GM12878 (cell line): ENCODE measurements around the gene HOXD13. TPM values are rescaled to one million over a fixed set of nuclear protein-coding genes. Genes with fewer than 3 reads are reported as not detected.

ENCODE experiments used
- ATAC-seq: fragments of 200-7000 bp; cut with Tn5 transposase; 3 replicates; pipeline ENCODE4 v1.9.1; 2020; ENCODE audit warnings: mild to moderate bottlenecking, moderate library complexity
- BruUV-seq: library from RNA; stranded (reverse); fragments of 400-500 nt; replicated peaks from 2 replicates; lab custom pipeline; 2021; lab: Mats Ljungman, UMichigan
- CTCF ChIA-PET: fragments of 300-600 bp; sonication (Branson Sonifier 250); formaldehyde crosslinking; extraction: SDS; loops from one replicate; lab custom pipeline; 2021; ENCODE audit warnings: inconsistent platforms; lab: Yijun Ruan, JAX
- POLR2A ChIA-PET: fragments of 350-600 bp; formaldehyde crosslinking; extraction: SDS; loops from one replicate; lab custom pipeline; 2021; ENCODE audit warnings: inconsistent platforms; lab: Charles Lee
- RAD21 ChIA-PET: fragments of 300-600 bp; sonication (Branson Sonifier 250); formaldehyde crosslinking; loops from one replicate; lab custom pipeline; 2023; ENCODE audit warnings: antibody characterized with exemption; ENCODE audit not compliant: unreplicated experiment; lab: Charles Lee
- SMC1A ChIA-PET: fragments of 300-600 bp; sonication (Branson Sonifier 250); formaldehyde crosslinking; loops from one replicate; lab custom pipeline; 2023; ENCODE audit not compliant: unreplicated experiment, uncharacterized antibody; lab: Charles Lee
- DNase-seq: peaks from one replicate; pipeline ENCODE4 v3.0.0-alpha.2; 2011; ENCODE audit warnings: low read depth, low spot score
- FAIRE-seq: peaks from 3 replicates; lab custom pipeline; 2011; peaks lifted over from hg19 to GRCh38; lab: Jason Lieb, UNC
- H2AFZ ChIP-seq: 2 replicates; pipeline ENCODE4 v1.6.0; 2011; ENCODE audit warnings: low read depth, low read length, control low read depth; ENCODE audit not compliant: control insufficient read depth
- H3K27ac ChIP-seq: 2 replicates; pipeline ENCODE4 v1.5.1; 2011; ENCODE audit warnings: control low read depth; ENCODE audit not compliant: control insufficient read depth, insufficient read depth
- H3K27me3 ChIP-seq, 2 experiments: replicated peaks in 1 of 2; 2 replicates each; pipeline versions ENCODE4 v1.6.0 to v1.6.1; 2011; ENCODE audit warnings: low read length in 1 of 2; ENCODE audit not compliant: control insufficient read depth in 2 of 2, insufficient read depth in 2 of 2
- H3K36me3 ChIP-seq, 2 experiments: 2 replicates each; pipeline ENCODE4 v1.5.1; 2011; ENCODE audit warnings: low read length in 1 of 2; ENCODE audit not compliant: control insufficient read depth in 2 of 2, insufficient read depth in 2 of 2
- H3K4me1 ChIP-seq: 2 replicates; pipeline ENCODE4 v1.6.1; 2011; ENCODE audit warnings: mild to moderate bottlenecking, low read length, moderate library complexity, mixed read lengths; ENCODE audit not compliant: control insufficient read depth, insufficient read depth
- H3K4me2 ChIP-seq: 2 replicates; pipeline ENCODE4 v1.6.0; 2011; ENCODE audit warnings: control low read depth; ENCODE audit not compliant: control insufficient read depth, insufficient read depth
- H3K4me3 ChIP-seq: fragments of 200-600 bp; sonication (generic); 2 replicates; pipeline ENCODE4 v1.5.1; 2016
- H3K79me2 ChIP-seq: 2 replicates; pipeline ENCODE4 v1.6.0; 2011; ENCODE audit warnings: low read length; ENCODE audit not compliant: control insufficient read depth, insufficient read depth
- H3K9ac ChIP-seq: 2 replicates; pipeline ENCODE4 v1.8.0; 2011; ENCODE audit warnings: low read length, control low read depth, mixed read lengths; ENCODE audit not compliant: control insufficient read depth, insufficient read depth
- H3K9me3 ChIP-seq: replicated peaks from 3 replicates; pipeline ENCODE4 v1.5.1; 2011; ENCODE audit warnings: mild to moderate bottlenecking, low read length; ENCODE audit not compliant: control insufficient read depth, insufficient read depth
- H4K20me1 ChIP-seq: 2 replicates; pipeline ENCODE4 v1.6.0; 2011; ENCODE audit not compliant: control insufficient read depth, insufficient read depth
- BCL3 ChIP-seq: IDR thresholded peaks from 2 replicates; pipeline ENCODE4 v1.6.1; 2011; ENCODE audit warnings: borderline replicate concordance, low read depth, mild to moderate bottlenecking, moderate library complexity, low read length; ENCODE audit not compliant: insufficient read depth, poor library complexity, severe bottlenecking
- E4F1 ChIP-seq: fragments of 450-650 bp; IDR thresholded peaks from 2 replicates; pipeline ENCODE4 v1.6.1; 2018; ENCODE audit warnings: borderline replicate concordance, mild to moderate bottlenecking; ENCODE audit not compliant: partially characterized antibody
- PAX8 ChIP-seq: fragments of 450-650 bp; IDR thresholded peaks from 2 replicates; pipeline ENCODE4 v1.6.1; 2017; ENCODE audit warnings: mild to moderate bottlenecking, moderate library complexity
- PRDM15 ChIP-seq: fragments of 450-650 bp; formaldehyde crosslinking; IDR thresholded peaks from 2 replicates; pipeline ENCODE4 v1.4.0; 2020; ENCODE audit warnings: mild to moderate bottlenecking, moderate library complexity
- TAF1 ChIP-seq: IDR thresholded peaks from 2 replicates; pipeline ENCODE4 v1.6.1; 2011; ENCODE audit warnings: mild to moderate bottlenecking, low read depth, low read length, borderline replicate concordance
- ZNF207 ChIP-seq: fragments of 450-650 bp; IDR thresholded peaks from 2 replicates; pipeline ENCODE4 v1.6.1; 2014; ENCODE audit warnings: antibody characterized with exemption, mild to moderate bottlenecking, borderline replicate concordance
- WGBS: methylation state at CpG from one replicate; pipeline ENCODE4 v1.1.6; 2016; ENCODE audit warnings: low lambda C conversion rate; ENCODE audit not compliant: insufficient replicate concordance, insufficient coverage; ENCODE audit errors: missing lambda C conversion rate; 5-methylcytosine and 5-hydroxymethylcytosine counted together
- in situ Hi-C: fragments of 300-500 bp; cut with MboI; formaldehyde crosslinking; loops from 9 replicates; pipeline ENCODE4 v1.14.3; 2018; ENCODE audit warnings: mixed read lengths
- intact Hi-C: fragments of 100-400 bp; cut with micrococcal nuclease; formaldehyde crosslinking; loops from one replicate; pipeline ENCODE4 v1.14.2; 2022; ENCODE audit not compliant: unreplicated experiment
- polyA plus RNA-seq, 11 experiments: library from polyadenylated mRNA; depleted of rRNA in 4 of 11; unstranded in 6 of 11; stranded (reverse) in 5 of 11; fragments of >200 nt; fragmentation: Nextera tagmentation in 4 of 11; fragmentation: Illumina TruSeq in 1 of 11; extraction: Ambion mirVana in 4 of 11; extraction: Trizol in 1 of 11; gene quantifications; 1 replicate in 1 of 11; 2 replicates in 10 of 11; pipeline versions ENCODE4 v1.2.1 to v1.2.3, GENCODE V29; 2011 to 2016; ENCODE audit warnings: inconsistent platforms in 2 of 11, missing spikeins in 2 of 11, low read depth in 1 of 11
- total RNA-seq, 4 experiments: library from RNA; depleted of rRNA in 3 of 4; stranded (reverse); fragments of >200 nt in 3 of 4; fragmentation: Illumina TruSeq in 1 of 4; extraction: Trizol in 1 of 4; gene quantifications; 2 replicates each; pipeline versions ENCODE4 v1.2.1 to v1.2.3, GENCODE V29; 2013 to 2021
- TF ChIP-seq, protein P1 (sequence below): fragments of 450-650 bp; IDR thresholded peaks from 2 replicates; pipeline ENCODE4 v1.6.1; 2017; ENCODE audit warnings: mild to moderate bottlenecking, low read depth, inconsistent platforms; ENCODE audit not compliant: poor library complexity, severe bottlenecking
- TF ChIP-seq, protein P2 (sequence below): IDR thresholded peaks from 2 replicates; pipeline ENCODE4 v1.6.1; 2011; ENCODE audit warnings: mild to moderate bottlenecking, low read depth, low read length, moderate library complexity; ENCODE audit not compliant: insufficient replicate concordance

HOXD13 gene
- total and polyA plus RNA-seq, 10 of the 15 experiments (the other 5 are each of a cell fraction or from before 2014, with no cell fraction given) = not detected

GRCh38 chr2:176082824-176083751 is 9.4 kb upstream of the HOXD13 start:
- POLR2A ChIA-PET = no interaction called here
- Histone ChIP-seq H3K79me2 (no peaks in the 10 kb centered on the region), H3K4me1 (no peaks in the 10 kb centered on the region), H3K27me3 (peaks cover 5 to 18% of the 10 kb centered on the region in 2 experiments), H4K20me1 (no peaks in the 10 kb centered on the region), H3K9ac (no peak overlapping the region), H2AFZ (no peak overlapping the region), H3K4me2 (no peak overlapping the region), H3K27ac (no peak overlapping the region), H3K4me3 (no peak overlapping the region), H3K36me3 (no peaks in the 10 kb centered on the region), H3K9me3 (peaks cover 20% of the 10 kb centered on the region; the same call in 2 of the 3 replicates)
- no peak for DNase-seq
- WGBS = 57% methylated on average over 66 of the region's 66 CpGs
- in situ Hi-C loops (no loop called here), intact Hi-C loops (loop anchor here (10.0 kb wide), 1 partner anchor 198 kb away; no protein-coding TSS in a partner anchor)
- BruUV-seq = no TSS peak
- CTCF ChIA-PET = no interaction called here
- SMC1A ChIA-PET = no interaction called here
- no peak for FAIRE-seq
- RAD21 ChIA-PET = no interaction called here
- no peak for ATAC-seq
- TF ChIP-seq, protein P1, sequence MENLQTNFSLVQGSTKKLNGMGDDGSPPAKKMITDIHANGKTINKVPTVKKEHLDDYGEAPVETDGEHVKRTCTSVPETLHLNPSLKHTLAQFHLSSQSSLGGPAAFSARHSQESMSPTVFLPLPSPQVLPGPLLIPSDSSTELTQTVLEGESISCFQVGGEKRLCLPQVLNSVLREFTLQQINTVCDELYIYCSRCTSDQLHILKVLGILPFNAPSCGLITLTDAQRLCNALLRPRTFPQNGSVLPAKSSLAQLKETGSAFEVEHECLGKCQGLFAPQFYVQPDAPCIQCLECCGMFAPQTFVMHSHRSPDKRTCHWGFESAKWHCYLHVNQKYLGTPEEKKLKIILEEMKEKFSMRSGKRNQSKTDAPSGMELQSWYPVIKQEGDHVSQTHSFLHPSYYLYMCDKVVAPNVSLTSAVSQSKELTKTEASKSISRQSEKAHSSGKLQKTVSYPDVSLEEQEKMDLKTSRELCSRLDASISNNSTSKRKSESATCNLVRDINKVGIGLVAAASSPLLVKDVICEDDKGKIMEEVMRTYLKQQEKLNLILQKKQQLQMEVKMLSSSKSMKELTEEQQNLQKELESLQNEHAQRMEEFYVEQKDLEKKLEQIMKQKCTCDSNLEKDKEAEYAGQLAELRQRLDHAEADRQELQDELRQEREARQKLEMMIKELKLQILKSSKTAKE = no peak
- TF ChIP-seq PRDM15 (CRISPR knock-in tag) (no peak), TAF1 (no peak), ZNF207 (no peak), E4F1 (no peak), PAX8 (no peak), BCL3 (no peak)
- TF ChIP-seq, protein P2, sequence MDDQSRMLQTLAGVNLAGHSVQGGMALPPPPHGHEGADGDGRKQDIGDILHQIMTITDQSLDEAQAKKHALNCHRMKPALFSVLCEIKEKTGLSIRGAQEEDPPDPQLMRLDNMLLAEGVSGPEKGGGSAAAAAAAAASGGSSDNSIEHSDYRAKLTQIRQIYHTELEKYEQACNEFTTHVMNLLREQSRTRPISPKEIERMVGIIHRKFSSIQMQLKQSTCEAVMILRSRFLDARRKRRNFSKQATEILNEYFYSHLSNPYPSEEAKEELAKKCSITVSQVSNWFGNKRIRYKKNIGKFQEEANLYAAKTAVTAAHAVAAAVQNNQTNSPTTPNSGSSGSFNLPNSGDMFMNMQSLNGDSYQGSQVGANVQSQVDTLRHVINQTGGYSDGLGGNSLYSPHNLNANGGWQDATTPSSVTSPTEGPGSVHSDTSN = no peak
